Epithelial cell of esophagus (primary cell): Measurements from ENCODE around the gene MMP10.

Experiments
- DNase-seq: peaks from one replicate; pipeline ENCODE4 v3.0.0; 2010; ENCODE audit warnings: low read depth
- H3K4me3 ChIP-seq: 2 replicates; pipeline ENCODE4 v1.5.1; 2011; ENCODE audit warnings: mild to moderate bottlenecking, low read length, control low read depth
- TF ChIP-seq, protein P1 (sequence below): IDR thresholded peaks from 2 replicates; pipeline ENCODE4 v1.5.1; 2011; ENCODE audit warnings: low read depth, mild to moderate bottlenecking, low read length, control low read depth, inconsistent platforms; ENCODE audit not compliant: insufficient read depth; ENCODE audit errors: missing control alignments

Gene MMP10

DNA sequence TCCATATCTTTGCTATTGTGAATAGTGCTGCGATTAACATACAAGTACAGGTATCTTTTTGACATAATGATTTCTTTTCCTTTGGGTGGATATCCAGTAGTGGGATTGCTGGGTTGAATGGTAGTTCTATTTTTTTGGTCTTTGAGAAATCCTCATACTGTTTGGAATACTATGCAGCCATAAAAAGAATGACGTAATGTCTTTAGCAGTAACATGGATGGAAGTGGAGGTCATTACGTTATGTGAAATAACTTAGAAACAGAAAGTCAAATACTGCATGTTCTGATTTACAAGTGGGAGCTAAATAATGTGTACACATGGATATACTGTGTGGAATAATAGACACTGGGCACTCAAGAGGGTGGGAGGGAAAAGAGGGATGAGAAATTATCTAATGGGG lies 4.0 kb upstream of the MMP10 start:
- H3K4me3 ChIP-seq, result no peak overlapping the region
- TF ChIP-seq, protein P1, sequence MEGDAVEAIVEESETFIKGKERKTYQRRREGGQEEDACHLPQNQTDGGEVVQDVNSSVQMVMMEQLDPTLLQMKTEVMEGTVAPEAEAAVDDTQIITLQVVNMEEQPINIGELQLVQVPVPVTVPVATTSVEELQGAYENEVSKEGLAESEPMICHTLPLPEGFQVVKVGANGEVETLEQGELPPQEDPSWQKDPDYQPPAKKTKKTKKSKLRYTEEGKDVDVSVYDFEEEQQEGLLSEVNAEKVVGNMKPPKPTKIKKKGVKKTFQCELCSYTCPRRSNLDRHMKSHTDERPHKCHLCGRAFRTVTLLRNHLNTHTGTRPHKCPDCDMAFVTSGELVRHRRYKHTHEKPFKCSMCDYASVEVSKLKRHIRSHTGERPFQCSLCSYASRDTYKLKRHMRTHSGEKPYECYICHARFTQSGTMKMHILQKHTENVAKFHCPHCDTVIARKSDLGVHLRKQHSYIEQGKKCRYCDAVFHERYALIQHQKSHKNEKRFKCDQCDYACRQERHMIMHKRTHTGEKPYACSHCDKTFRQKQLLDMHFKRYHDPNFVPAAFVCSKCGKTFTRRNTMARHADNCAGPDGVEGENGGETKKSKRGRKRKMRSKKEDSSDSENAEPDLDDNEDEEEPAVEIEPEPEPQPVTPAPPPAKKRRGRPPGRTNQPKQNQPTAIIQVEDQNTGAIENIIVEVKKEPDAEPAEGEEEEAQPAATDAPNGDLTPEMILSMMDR, result no peak
- DNase-seq, result no peak

DNA sequence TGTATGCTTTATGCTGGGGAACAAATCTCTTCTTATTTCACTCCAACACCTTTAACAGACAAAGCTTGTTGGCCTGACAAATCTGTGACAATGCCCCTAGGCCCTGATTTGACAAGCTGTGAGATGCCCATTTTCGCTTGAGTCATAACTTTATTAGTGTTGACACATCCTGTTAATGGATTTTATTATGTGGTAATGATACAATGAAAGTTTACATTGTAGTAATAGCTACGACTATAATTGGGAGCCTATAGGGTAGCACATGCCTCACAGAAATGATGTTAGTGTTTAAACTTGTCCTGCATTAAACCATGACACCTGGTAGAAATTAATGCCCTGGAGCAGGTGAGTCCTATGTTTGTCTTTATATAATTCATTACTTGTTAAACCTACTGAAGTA lies 3.3 kb upstream of the MMP10 start:
- TF ChIP-seq, protein P1, result no peak
- H3K4me3 ChIP-seq, result no peak overlapping the region
- peak; percentile 98 for DNase-seq

DNA sequence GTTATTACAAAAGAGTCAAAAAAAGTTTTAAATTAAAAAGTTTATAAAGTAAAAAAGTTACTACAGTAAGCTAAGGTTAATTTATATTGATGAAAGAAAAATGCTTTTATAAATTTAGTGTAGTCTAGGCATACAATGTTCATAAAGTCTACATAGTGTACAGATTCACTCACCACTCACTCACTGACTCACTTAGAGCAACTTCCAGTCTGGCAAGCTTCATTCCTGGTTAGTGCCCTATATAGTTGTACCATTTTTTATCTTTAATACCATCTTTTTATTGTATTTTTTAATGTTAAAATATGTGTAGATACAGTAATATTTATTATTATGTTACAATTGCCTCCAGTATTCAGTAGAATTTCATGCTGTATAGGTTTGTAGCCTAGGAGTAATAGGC lies 2.6 kb upstream of the MMP10 start:
- peak; percentile 75 for DNase-seq
- no peak overlapping the region for H3K4me3 ChIP-seq
- TF ChIP-seq, protein P1, result no peak

DNA sequence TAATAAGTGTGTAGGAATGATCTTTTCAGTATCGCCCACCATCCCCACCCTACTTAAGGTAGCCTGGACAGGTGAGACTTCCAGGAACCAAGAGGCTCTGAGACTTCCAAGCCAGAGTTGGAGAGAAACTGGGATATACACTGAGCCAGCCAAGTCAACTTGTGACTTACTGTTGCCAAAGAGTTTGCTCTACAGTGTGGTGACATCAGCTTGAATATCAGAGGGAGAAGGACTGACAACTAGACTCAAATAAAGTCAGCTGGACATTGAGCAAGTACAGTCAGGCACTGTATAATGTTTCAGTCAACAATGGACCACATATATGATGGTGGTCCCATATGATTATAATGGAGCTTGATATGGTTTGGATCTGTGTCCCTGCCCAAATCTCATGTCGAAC lies 1.2 kb upstream of the MMP10 start:
- DNase-seq, result peak; percentile 25
- TF ChIP-seq, protein P1, result no peak
- no peak overlapping the region for H3K4me3 ChIP-seq

DNA sequence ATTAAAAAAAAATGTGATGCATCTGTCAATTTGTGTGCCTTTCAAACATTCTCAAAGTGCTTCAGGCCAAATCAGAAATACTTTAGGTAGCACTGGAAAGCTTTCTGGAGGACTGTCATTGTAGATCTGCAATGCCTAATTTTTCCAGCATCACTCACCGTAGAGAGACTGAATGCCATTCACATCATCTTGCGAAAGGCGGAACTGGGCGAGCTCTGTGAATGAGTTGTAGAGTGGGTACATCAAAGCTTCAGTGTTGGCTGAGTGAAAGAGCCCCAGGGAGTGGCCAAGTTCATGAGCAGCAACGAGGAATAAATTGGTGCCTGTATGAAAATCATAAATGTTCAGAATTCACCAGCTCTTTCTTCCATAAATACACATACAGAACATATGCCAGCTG lies 4.0 kb downstream of the MMP10 start:
- peak; percentile 94 for DNase-seq
- TF ChIP-seq, protein P1, result no peak

DNA sequence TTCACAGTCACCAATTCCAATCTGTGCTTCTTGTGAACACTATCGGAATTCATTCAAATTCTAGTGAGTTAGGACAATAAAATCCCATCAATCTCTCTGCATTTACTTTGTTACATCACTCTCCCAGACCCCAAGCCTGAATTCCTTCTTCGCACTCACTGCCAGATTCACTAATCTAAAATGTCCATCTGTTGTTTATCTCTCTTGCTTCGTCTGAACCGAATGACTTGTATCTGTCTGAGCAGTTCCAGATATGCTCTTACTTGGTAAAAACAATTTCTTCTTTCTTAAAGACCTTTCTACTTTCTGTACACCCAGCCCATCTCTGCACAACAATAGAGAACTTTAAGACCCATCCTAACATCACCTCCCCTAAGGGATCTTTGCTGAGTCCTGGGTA lies 7.0 kb downstream of the MMP10 start:
- no peak overlapping the region for H3K4me3 ChIP-seq
- TF ChIP-seq, protein P1, result no peak
- DNase-seq, result no peak

More for the DNA sequence above, 4.0 kb downstream of the MMP10 start:
- no peak overlapping the region for H3K4me3 ChIP-seq

DNA sequence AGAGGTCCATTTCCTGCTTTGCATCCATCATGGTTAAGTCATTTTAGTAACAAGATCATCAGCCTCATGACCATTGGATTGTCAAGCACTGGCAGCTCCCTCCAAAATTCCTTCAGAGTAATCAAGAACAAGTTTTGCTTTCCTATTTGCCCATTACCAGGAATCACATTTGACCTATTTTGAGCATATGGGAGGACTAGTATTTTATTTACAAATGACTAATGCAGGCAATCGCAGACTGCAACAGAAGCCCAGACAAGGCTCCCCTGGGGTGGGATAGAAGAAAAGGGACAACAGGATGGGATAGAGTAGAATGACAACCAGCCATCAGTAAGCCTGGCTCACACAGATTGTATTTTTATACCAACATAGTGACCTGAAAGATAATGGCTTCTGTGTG lies 9.1 kb downstream of the MMP10 start:
- DNase-seq, result no peak
- H3K4me3 ChIP-seq, result no peak overlapping the region
- TF ChIP-seq, protein P1, result no peak
